ENCODE measurements around the gene EPHA2. TPM values are rescaled to one million over a fixed set of nuclear protein-coding genes. Genes with fewer than 3 reads are reported as not detected.
A peak's percentile ranks its signal among the peaks of the same experiment; 100 is the strongest.
"Not testable (repeated sequence)": the region's sequence is repeated elsewhere in the genome, so short reads cannot be mapped to it uniquely, and the experiment has no call there.

EPHA2 gene
- total RNA-seq, 1 experiment from 2014 or later: 130 TPM

DNA sequence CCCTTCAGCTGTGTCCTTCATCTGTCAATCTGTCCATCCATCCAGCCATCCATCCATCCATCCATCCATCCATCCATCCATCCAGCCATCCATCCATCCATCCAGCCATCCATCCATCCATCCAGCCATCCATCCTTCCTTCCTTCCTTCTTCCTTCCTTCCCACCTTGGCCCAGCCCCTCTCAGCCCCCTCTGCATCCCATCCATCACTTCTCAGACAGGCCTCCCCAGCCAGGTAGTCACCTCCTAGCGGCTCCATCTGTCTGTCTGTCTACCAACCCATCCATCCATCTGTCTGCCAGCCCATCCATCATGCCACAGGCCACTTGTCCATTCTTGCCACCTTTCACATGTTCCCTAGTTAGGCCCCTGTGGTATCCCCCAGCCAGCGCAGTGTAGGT is 10.2 kb upstream of the EPHA2 start:
- TF ChIP-seq, protein P1, sequence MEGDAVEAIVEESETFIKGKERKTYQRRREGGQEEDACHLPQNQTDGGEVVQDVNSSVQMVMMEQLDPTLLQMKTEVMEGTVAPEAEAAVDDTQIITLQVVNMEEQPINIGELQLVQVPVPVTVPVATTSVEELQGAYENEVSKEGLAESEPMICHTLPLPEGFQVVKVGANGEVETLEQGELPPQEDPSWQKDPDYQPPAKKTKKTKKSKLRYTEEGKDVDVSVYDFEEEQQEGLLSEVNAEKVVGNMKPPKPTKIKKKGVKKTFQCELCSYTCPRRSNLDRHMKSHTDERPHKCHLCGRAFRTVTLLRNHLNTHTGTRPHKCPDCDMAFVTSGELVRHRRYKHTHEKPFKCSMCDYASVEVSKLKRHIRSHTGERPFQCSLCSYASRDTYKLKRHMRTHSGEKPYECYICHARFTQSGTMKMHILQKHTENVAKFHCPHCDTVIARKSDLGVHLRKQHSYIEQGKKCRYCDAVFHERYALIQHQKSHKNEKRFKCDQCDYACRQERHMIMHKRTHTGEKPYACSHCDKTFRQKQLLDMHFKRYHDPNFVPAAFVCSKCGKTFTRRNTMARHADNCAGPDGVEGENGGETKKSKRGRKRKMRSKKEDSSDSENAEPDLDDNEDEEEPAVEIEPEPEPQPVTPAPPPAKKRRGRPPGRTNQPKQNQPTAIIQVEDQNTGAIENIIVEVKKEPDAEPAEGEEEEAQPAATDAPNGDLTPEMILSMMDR (IDR thresholded peaks at IDR 0.05; ENCODE audit: unreplicated experiment): no peak
- Mint-ChIP-seq H3K36me3 (ENCODE audit: insufficient read depth, unreplicated experiment) (peaks cover 31% of the 10 kb centered on the region), H3K27ac (ENCODE audit: unreplicated experiment) (peak overlapping the region; percentile 90), H3K4me3 (ENCODE audit: low read depth, unreplicated experiment) (no peak overlapping the region), H3K27me3 (ENCODE audit: unreplicated experiment) (no peaks in the 10 kb centered on the region), H3K4me1 (ENCODE audit: low read depth, unreplicated experiment) (peaks cover 52% of the 10 kb centered on the region), H3K9me3 (ENCODE audit: low read depth, unreplicated experiment) (no peaks in the 10 kb centered on the region)
- DNase-seq: no peak
- CTCF ChIA-PET: no interaction called here
- BruUV-seq (replicated peaks): no TSS peak
- intact Hi-C loops (cut with micrococcal nuclease; ENCODE audit: unreplicated experiment): no loop called here

DNA sequence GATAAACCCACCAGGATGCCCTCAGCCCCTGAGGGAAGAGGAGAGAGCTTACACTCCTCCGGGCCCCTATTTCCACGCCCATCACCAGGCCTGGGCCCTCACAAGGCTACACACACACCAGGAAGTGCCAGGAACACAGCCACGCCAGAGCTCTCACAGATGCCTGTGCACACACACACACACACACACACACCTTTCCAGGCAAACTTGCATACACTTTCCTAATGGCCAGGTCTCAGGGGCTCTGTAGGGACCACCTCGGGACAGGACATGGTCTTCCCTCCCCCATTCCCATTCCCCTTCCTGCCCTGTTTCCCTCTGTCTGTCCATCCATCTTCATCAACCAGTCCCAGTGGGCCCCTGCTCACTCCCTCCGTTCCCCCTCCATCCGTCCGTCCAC is 9.7 kb upstream of the EPHA2 start:
- peaks cover 52% of the 10 kb centered on the region for H3K4me1 Mint-ChIP-seq (ENCODE audit: low read depth, unreplicated experiment)
- peak; percentile 54 for DNase-seq

DNA sequence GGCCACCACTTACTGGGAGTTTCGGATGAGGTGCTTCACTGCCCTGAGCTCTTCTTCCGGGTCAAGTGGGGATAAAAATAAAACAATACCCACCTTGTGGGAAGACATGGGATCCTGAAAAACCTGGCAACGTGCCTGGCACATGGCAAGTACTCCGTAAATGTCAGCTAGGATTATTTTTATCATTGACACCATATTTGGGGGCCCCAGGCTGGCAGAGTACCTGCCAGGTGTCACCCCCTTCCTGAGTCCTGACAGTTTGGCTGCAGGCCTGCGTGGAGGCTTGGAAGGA is 9.2 kb upstream of the EPHA2 start:
- Mint-ChIP-seq H3K4me3 (ENCODE audit: low read depth, unreplicated experiment) (peak overlapping the region; percentile 29), H3K27me3 (ENCODE audit: unreplicated experiment) (no peaks in the 10 kb centered on the region), H3K27ac (ENCODE audit: unreplicated experiment) (peak overlapping the region; percentile 90), H3K9me3 (ENCODE audit: low read depth, unreplicated experiment) (no peaks in the 10 kb centered on the region), H3K4me1 (ENCODE audit: low read depth, unreplicated experiment) (peaks cover 52% of the 10 kb centered on the region), H3K36me3 (ENCODE audit: insufficient read depth, unreplicated experiment) (peaks cover 34% of the 10 kb centered on the region)
- intact Hi-C loops (cut with micrococcal nuclease; ENCODE audit: unreplicated experiment): no loop called here
- no TSS peak for BruUV-seq (replicated peaks)
- TF ChIP-seq, protein P1 (IDR thresholded peaks at IDR 0.05; ENCODE audit: unreplicated experiment): no peak
- CTCF ChIA-PET: interaction anchor here (1.3 to 2.1 kb wide), 2 partner anchors 8 to 9 kb away, joined by 6 to 9 read pairs; partner anchors contain the start of gene EPHA2
- peak; percentile 58 for DNase-seq

More for the DNA sequence above, 9.7 kb upstream of the EPHA2 start:
- Mint-ChIP-seq H3K9me3 (ENCODE audit: low read depth, unreplicated experiment) (no peaks in the 10 kb centered on the region), H3K27ac (ENCODE audit: unreplicated experiment) (peak overlapping the region; percentile 90), H3K27me3 (ENCODE audit: unreplicated experiment) (no peaks in the 10 kb centered on the region), H3K36me3 (ENCODE audit: insufficient read depth, unreplicated experiment) (peaks cover 32% of the 10 kb centered on the region), H3K4me3 (ENCODE audit: low read depth, unreplicated experiment) (peak overlapping the region; percentile 29)
- TF ChIP-seq, protein P1 (IDR thresholded peaks at IDR 0.05; ENCODE audit: unreplicated experiment): no peak
- CTCF ChIA-PET: interaction anchor here (1.3 kb wide), 1 partner anchor 9 kb away, joined by 6 read pairs; the partner anchor contains the start of gene EPHA2
- BruUV-seq (replicated peaks): no TSS peak
- intact Hi-C loops (cut with micrococcal nuclease; ENCODE audit: unreplicated experiment): no loop called here

DNA sequence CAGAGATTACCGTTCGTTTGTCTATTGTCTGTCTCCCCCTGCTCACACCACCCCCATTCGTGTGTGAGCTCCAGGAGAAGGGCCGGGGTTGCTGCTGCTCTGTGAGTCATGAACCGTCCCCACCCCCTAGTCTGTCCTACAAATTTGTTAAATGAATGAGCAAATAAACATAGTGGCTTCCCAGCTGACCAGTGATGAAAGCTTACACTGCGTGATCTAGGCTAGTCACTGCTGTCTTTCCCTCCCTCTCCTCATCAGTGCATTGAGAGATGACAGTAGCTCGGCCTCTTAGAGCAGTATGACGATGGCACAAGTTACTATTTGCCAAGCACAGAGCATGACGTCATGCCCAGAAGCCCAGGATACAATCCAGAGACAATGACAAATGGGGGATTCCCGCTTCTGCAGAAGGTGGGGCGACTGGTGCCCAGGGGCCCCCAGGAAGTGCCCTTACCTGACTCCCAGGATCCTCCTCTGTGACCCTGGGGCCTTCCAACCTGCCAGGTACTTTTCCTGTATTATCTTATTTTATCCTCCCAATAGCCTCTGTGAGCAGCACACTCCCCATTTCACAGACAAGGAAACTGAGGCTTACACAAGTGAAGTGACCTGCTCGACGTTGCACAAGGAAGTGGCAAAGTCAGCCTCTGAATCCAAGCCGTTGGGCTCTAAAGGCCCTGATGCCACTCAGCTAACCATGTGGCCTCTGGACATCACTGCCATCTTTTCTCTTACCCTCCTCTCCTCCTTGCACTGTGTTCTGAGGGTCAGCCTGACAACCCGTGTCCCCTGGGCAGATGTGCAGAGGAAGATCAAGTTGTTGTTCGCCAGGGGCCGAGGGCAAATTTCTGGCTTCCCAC is 8.6 kb upstream of the EPHA2 start:
- peak; percentile 76 for DNase-seq
- intact Hi-C loops (cut with micrococcal nuclease; ENCODE audit: unreplicated experiment): no loop called here
- H3K4me3 Mint-ChIP-seq (ENCODE audit: low read depth, unreplicated experiment): peak overlapping the region; percentile 29
- CTCF ChIA-PET: interaction anchor here (0.6 to 2.1 kb wide), 4 partner anchors 8 to 10 kb away, joined by 3 to 9 read pairs (median 4); partner anchors contain the start of gene EPHA2
- no peaks in the 10 kb centered on the region for H3K27me3 Mint-ChIP-seq (ENCODE audit: unreplicated experiment)
- TF ChIP-seq, protein P1 (IDR thresholded peaks at IDR 0.05; ENCODE audit: unreplicated experiment): no peak
- no peaks in the 10 kb centered on the region for H3K9me3 Mint-ChIP-seq (ENCODE audit: low read depth, unreplicated experiment)
- peaks cover 51% of the 10 kb centered on the region for H3K4me1 Mint-ChIP-seq (ENCODE audit: low read depth, unreplicated experiment)
- H3K36me3 Mint-ChIP-seq (ENCODE audit: insufficient read depth, unreplicated experiment): peaks cover 34% of the 10 kb centered on the region
- no TSS peak for BruUV-seq (replicated peaks)
- H3K27ac Mint-ChIP-seq (ENCODE audit: unreplicated experiment): peak overlapping the region; percentile 90

DNA sequence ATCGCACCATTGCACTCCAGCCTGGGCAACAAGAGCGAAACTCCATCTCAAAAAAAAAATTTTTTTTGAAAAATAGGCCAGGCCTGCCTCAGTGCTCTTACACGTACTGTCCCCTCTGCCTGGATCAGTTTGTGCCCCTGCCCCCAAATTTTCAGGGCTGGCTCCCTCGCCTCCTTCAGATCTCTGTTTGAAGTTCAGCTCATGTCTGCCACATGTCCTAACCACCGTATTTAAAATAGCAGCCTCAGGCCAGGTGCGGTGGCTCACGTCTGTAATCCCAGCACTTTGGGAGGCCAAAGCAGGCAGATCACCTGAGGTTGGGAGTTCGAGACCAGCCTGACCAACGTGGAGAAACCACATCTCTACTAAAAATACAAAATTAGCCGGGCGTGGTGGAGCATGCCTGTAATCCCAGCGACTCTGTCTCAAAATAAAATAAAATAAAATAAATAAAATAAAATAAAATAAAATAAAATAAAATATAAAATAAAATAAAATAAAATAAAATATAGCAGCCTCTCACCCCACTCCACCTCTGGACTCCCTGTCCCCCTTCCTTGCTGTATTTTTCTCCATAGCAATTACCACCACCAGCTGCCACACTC is 7.8 kb upstream of the EPHA2 start:
- H3K4me1 Mint-ChIP-seq (ENCODE audit: low read depth, unreplicated experiment): peaks cover 51% of the 10 kb centered on the region
- DNase-seq; H3K9me3 Mint-ChIP-seq (ENCODE audit: low read depth, unreplicated experiment); H3K27me3 Mint-ChIP-seq (ENCODE audit: unreplicated experiment); intact Hi-C loops (cut with micrococcal nuclease; ENCODE audit: unreplicated experiment): not testable (repeated sequence)
- peaks cover 34% of the 10 kb centered on the region for H3K36me3 Mint-ChIP-seq (ENCODE audit: insufficient read depth, unreplicated experiment)
- peak overlapping the region; percentile 90 for H3K27ac Mint-ChIP-seq (ENCODE audit: unreplicated experiment)
- CTCF ChIA-PET: interaction anchor here (1.3 to 2.1 kb wide), 2 partner anchors 10 to 11 kb away, joined by 3 to 9 read pairs; no protein-coding TSS in a partner anchor
- TSS peak; percentile 29 for BruUV-seq (replicated peaks)
- H3K4me3 Mint-ChIP-seq (ENCODE audit: low read depth, unreplicated experiment): peak overlapping the region; percentile 29
